ENCODE data around the gene AHNAK2.

AHNAK2 gene

DNA sequence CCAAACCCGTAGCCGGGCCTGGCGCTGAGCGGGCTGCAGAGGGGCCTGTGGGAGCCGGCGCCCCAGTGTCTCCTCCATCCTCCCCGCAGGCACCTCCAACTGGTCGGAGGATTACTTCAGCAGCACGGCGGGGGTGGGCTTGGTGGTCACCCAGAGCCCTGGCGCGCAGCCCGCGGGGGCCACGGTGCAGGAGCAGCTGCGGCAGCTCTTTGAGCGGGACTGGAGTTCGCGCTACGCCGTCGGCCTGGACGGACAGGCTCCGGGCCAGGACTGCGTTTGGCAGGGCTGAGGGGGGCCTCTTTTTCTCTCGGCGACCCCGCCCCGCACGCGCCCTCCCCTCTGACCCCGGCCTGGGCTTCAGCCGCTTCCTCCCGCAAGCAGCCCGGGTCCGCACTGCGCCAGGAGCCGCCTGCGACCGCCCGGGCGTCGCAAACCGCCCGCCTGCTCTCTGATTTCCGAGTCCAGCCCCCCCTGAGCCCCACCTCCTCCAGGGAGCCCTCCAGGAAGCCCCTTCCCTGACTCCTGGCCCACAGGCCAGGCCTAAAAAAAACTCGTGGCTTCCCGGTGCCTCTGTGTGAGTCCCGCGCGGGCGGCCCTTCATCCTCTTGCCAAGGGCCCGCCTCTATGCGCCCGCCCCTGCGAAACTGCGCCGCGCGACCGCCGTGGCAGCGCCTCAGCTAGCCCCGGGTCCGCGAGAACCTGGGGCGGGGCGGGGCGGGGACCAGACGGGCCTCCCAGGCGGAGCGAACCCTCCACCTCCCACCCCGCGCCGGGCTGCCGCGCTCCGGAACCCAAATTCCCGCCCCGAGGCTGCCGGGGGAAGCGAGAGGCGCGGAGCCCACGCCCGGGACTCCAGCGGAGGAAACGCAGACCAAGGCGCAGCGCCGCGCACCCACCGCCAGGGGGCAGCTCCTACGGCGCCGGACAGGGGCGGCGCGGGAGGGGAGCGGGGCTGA, 45.2 kb downstream of the AHNAK2 start:
- peak; percentile 94 for TF ChIP-seq CTCF (IDR thresholded peaks at IDR 0.05; ENCODE audit: extremely low read depth, insufficient read depth, missing control alignments)
- in situ Hi-C loops (cut with MboI; ENCODE audit: low pct_unique_long_range_greater_than_20kb, low sequenced_read_pairs, unreplicated experiment) = no loop called here
- DNase-seq (ENCODE audit: low spot score) = peak; percentile 96

DNA sequence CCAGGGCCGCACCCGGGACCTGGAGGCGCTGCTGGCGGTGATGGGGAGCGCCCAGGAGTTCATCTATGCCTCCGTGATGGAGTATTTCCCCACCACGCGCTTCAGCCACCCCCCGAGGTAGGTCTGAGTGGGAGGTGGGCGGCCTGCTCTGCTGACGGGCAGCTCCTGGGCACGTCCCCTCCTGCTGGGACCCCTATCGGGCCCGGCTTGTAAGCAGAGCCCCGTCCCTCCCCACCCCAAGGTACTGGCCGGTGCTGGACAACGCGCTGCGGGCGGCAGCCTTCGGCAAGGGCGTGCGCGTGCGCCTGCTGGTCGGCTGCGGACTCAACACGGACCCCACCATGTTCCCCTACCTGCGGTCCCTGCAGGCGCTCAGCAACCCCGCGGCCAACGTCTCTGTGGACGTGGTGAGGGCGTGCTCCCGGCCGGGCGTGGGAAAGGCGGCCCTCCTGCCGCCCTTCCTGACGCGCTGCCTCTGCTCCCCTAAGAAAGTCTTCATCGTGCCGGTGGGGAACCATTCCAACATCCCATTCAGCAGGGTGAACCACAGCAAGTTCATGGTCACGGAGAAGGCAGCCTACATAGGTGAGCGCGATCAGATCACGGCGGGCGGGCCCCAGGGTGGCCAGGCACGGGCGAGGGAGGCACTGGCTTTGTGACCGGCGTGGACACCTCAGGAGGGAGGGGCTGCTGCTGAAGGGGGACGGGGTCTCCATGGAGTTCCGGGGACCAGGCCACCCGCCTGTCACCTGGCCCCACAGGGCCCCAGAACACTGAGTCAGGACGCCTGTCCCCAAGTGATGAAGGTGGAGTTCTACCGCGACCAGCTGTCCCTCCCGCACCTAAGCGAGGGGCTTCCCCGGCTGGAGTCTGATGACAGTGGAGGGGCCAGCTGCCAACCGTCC, 46.2 kb downstream of the AHNAK2 start:
- peak; percentile 29 for DNase-seq (ENCODE audit: low spot score)
- TF ChIP-seq CTCF (IDR thresholded peaks at IDR 0.05; ENCODE audit: extremely low read depth, insufficient read depth, missing control alignments) = no peak
- in situ Hi-C loops (cut with MboI; ENCODE audit: low pct_unique_long_range_greater_than_20kb, low sequenced_read_pairs, unreplicated experiment) = no loop called here

GRCh38 chr14:104931304-104931770, 46.8 kb downstream of the AHNAK2 start:
- no peak for TF ChIP-seq CTCF (IDR thresholded peaks at IDR 0.05; ENCODE audit: extremely low read depth, insufficient read depth, missing control alignments)
- DNase-seq (ENCODE audit: low spot score) = peak; percentile 36
- in situ Hi-C loops (cut with MboI; ENCODE audit: low pct_unique_long_range_greater_than_20kb, low sequenced_read_pairs, unreplicated experiment) = no loop called here

GRCh38 chr14:104930526-104931303, 47.5 kb downstream of the AHNAK2 start:
- peak; percentile 26 for DNase-seq (ENCODE audit: low spot score)
- in situ Hi-C loops (cut with MboI; ENCODE audit: low pct_unique_long_range_greater_than_20kb, low sequenced_read_pairs, unreplicated experiment) = no loop called here
- TF ChIP-seq CTCF (IDR thresholded peaks at IDR 0.05; ENCODE audit: extremely low read depth, insufficient read depth, missing control alignments) = no peak

DNA sequence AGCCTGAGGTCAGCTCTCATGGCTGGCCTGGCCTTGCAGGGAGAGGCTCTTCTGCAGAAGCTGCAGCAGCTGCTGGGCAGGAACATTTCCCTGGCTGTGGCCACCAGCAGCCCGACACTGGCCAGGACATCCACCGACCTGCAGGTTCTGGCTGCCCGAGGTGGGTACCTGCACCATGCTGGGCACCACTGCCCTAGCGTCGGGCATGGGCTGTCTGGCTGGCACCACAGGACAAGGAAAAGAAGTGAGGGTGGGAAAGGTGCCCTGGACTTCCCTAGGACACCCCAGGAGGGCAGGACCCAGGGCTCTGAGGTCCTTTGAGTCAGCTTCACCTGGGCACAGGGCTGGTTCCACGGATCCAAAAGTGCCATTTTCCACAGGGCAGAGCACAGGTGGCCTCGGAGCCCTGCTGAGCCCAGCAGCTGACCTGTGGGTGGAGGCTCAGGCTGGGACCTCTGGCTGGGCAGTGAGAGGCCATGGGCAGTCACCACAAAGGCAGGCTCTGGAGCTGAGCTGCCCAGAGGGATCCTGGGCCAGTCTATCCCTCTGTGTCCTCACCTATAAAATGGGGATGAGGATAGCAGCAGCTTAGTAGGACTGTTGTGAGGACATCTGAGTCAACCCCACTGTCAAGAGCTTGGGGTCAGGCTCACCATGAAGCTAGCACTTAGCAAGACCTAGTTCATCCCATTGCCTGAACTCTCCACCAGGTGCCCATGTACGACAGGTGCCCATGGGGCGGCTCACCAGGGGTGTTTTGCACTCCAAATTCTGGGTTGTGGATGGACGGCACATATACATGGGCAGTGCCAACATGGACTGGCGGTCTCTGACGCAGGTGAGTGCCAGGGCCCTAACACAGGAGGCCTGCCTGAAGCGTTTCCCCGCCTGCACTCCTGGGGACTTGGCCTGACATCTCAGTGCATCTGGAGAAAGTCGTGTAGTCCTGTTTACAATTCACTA, 48.6 kb downstream of the AHNAK2 start:
- in situ Hi-C loops (cut with MboI; ENCODE audit: low pct_unique_long_range_greater_than_20kb, low sequenced_read_pairs, unreplicated experiment) = no loop called here
- DNase-seq (ENCODE audit: low spot score) = peak; percentile 29
- no peak for TF ChIP-seq CTCF (IDR thresholded peaks at IDR 0.05; ENCODE audit: extremely low read depth, insufficient read depth, missing control alignments)

Data from GM13977 (cell line).